Measurements from ENCODE around the gene UNC5CL. TPM values are rescaled to one million over a fixed set of nuclear protein-coding genes. Genes with fewer than 3 reads are reported as not detected.
A peak's percentile ranks its signal among the peaks of the same experiment; 100 is the strongest.

UNC5CL gene
- total and polyA plus RNA-seq, 9 of the 15 experiments (the other 6 are each of a cell fraction or from before 2014, with no cell fraction given) = 0.07 to 1.8 (median 0.62) TPM; not detected in 1

DNA sequence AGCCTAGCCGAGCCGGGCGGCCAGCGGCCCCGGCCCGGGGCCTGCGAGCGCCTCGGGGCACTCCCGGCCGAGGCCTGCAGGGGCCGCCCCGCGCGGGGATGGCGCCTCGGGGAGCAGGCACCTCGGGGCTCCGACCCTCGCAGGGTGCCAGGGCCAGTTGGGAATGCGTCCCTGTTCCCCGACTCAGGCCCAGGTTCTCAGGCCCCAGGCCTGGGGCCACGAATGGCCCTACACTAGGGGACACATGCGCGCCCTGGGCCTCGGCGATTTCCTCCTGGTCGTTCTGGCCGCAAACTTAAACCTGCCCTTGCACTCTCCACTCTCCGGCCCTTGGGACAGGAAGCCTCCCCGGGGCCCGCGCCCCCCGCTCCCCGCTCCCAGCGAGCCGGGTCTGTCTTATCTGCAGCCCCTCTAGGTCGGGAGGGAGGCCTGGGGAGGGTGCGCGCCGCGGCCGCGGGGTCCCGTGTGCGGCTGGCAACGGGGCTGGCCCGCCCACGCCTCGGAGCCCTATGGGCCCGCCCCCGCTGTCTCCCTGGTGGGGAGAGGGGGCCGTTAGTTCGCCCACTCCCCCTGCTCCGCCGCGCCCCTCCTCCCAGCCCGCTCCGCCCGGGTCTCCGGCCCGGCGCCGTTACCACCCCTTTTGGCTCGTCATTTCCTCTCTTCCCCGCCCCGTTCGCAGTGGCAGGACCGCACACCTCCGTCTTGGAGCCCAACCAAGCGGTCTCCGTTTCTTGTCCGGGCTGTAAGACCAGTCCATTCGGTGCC lies 34.4 kb upstream of the UNC5CL start (continued):
- TF ChIP-seq ELF1 (tag; IDR thresholded peaks at IDR 0.05) (no peak), XRCC4 (IDR thresholded peaks at IDR 0.05; ENCODE audit: extremely low read depth, insufficient read depth, insufficient read length) (no peak), POLR2B (IDR thresholded peaks at IDR 0.05; ENCODE audit: low read depth, partially characterized antibody) (peak; percentile 95), KLF10 (CRISPR knock-in tag; IDR thresholded peaks at IDR 0.05) (no peak), ZNF583 (CRISPR knock-in tag; IDR thresholded peaks at IDR 0.05) (0 out of 2 replicates have a peak, but pooled peaks have one; percentile 58), ZNF24 (IDR thresholded peaks at IDR 0.05) (peak; percentile 48; the same call in 1 of the 2 replicates), FOXA3 (CRISPR knock-in tag; conservative IDR thresholded peaks at IDR 0.05 in 1 of 2, IDR thresholded peaks at IDR 0.05 in 1 of 2) (no peak; a peak in 1 of 4 replicates), ZBTB7A (IDR thresholded peaks at IDR 0.05; ENCODE audit: borderline replicate concordance, control insufficient read depth, low read depth, low read length) (peak; percentile 100), BMI1 (IDR thresholded peaks at IDR 0.05; ENCODE audit: low read length) (no peak), LARP7 (IDR thresholded peaks at IDR 0.05) (no peak), XRCC5 (IDR thresholded peaks at IDR 0.05; ENCODE audit: low read depth, low read length) (no peak), RBBP5 (IDR thresholded peaks at IDR 0.05; ENCODE audit: borderline replicate concordance, insufficient read depth, low read length, poor library complexity, severe bottlenecking) (peak; percentile 68), MCM2 (IDR thresholded peaks at IDR 0.05; ENCODE audit: low read depth) (no peak), GTF2E2 (tag; IDR thresholded peaks at IDR 0.05) (peak; percentile 53), MYC (IDR thresholded peaks at IDR 0.05; ENCODE audit: low read depth, low read length) (no peak; the same call in 1 of the 2 replicates), MYC (CRISPR knock-in tag; IDR thresholded peaks at IDR 0.05; ENCODE audit: borderline replicate concordance, low read depth) (no peak), FOXA1 (IDR thresholded peaks at IDR 0.05; ENCODE audit: borderline replicate concordance) (no peak), CTBP1 (IDR thresholded peaks at IDR 0.05; ENCODE audit: borderline replicate concordance) (peak; percentile 73; the same call in 1 of the 2 replicates)
- TF ChIP-seq, protein P1, sequence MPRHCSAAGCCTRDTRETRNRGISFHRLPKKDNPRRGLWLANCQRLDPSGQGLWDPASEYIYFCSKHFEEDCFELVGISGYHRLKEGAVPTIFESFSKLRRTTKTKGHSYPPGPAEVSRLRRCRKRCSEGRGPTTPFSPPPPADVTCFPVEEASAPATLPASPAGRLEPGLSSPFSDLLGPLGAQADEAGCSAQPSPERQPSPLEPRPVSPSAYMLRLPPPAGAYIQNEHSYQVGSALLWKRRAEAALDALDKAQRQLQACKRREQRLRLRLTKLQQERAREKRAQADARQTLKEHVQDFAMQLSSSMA (CRISPR knock-in tag; IDR thresholded peaks at IDR 0.05) = 0 out of 2 replicates have a peak, but pooled peaks have one; percentile 77
- TF ChIP-seq, protein P2, sequence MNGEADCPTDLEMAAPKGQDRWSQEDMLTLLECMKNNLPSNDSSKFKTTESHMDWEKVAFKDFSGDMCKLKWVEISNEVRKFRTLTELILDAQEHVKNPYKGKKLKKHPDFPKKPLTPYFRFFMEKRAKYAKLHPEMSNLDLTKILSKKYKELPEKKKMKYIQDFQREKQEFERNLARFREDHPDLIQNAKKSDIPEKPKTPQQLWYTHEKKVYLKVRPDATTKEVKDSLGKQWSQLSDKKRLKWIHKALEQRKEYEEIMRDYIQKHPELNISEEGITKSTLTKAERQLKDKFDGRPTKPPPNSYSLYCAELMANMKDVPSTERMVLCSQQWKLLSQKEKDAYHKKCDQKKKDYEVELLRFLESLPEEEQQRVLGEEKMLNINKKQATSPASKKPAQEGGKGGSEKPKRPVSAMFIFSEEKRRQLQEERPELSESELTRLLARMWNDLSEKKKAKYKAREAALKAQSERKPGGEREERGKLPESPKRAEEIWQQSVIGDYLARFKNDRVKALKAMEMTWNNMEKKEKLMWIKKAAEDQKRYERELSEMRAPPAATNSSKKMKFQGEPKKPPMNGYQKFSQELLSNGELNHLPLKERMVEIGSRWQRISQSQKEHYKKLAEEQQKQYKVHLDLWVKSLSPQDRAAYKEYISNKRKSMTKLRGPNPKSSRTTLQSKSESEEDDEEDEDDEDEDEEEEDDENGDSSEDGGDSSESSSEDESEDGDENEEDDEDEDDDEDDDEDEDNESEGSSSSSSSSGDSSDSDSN (IDR thresholded peaks at IDR 0.05; ENCODE audit: borderline replicate concordance in 1 of 2, low read depth in 2 of 2, low read length in 2 of 2) = peak; percentile 98 to 99
- TF ChIP-seq, protein P3, sequence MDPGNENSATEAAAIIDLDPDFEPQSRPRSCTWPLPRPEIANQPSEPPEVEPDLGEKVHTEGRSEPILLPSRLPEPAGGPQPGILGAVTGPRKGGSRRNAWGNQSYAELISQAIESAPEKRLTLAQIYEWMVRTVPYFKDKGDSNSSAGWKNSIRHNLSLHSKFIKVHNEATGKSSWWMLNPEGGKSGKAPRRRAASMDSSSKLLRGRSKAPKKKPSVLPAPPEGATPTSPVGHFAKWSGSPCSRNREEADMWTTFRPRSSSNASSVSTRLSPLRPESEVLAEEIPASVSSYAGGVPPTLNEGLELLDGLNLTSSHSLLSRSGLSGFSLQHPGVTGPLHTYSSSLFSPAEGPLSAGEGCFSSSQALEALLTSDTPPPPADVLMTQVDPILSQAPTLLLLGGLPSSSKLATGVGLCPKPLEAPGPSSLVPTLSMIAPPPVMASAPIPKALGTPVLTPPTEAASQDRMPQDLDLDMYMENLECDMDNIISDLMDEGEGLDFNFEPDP (CRISPR knock-in tag; IDR thresholded peaks at IDR 0.05) = no peak
- TF ChIP-seq, protein P4, sequence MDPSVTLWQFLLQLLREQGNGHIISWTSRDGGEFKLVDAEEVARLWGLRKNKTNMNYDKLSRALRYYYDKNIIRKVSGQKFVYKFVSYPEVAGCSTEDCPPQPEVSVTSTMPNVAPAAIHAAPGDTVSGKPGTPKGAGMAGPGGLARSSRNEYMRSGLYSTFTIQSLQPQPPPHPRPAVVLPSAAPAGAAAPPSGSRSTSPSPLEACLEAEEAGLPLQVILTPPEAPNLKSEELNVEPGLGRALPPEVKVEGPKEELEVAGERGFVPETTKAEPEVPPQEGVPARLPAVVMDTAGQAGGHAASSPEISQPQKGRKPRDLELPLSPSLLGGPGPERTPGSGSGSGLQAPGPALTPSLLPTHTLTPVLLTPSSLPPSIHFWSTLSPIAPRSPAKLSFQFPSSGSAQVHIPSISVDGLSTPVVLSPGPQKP (CRISPR knock-in tag; IDR thresholded peaks at IDR 0.05) = no peak

Measured in K562 (cell line).